ENCODE measurements around the gene EGLN1.
"Not testable (repeated sequence)": the region's sequence is repeated elsewhere in the genome, so short reads cannot be mapped to it uniquely, and the experiment has no call there.

Gene EGLN1

DNA sequence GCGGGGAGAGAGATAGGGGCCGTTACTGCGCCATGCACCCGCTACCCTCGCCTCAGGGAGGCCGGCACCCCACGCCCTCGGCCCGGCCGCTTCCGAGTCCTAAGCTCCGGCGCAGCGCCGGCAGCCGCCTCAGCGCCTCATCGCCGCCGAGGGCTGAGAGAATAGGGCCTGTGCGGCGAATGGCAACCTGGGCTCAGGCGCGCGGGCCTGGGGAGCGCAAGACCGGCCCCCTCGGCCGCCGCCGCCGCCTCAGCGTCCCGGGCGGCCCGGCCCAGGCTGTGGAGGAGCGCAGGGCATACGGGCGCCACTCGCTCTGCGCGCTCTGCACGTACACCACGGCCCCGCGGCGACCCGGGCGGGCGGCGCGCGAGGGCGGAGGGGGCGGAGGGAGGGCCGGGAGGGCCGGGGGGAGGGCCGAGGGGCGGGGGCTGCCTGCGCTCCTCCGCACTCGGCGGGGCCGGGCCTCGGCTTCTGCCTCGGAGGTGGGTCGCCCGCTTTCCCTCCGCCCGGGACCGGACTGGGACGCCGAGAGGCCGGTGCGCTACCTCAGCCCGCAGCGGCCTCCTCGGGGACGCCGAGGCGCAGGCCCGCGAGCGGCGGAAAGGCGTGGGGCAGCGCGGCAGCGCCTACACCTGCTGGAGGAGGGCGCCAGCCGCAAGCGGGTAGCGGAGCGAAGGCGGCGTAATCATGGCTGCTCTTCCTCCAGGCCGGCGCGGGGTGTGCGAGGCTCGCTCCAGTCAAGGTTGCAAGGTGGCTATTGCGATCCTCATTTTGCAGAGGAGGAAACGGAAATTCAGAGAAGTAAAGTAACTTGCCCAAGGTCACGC is at the start of gene EGLN1:
Gene EGLN1, minus strand, starts transcription at position 317 of the 827 bp plus-strand sequence. CDS start 399 bp downstream, outside the sequence.
- H3K4me3 ChIP-seq (ENCODE audit: low read depth, low read length), result peak within 1 kb of the TSS; percentile 72

- H3K4me3 ChIP-seq (ENCODE audit: low read depth, low read length), result not testable (repeated sequence)
These were observed 49.4 kb upstream of the EGLN1 start for GRCh38 chr1:231471500-231471899.

- H3K4me3 ChIP-seq (ENCODE audit: low read depth, low read length), result not testable (repeated sequence)
These were observed 48.9 kb upstream of the EGLN1 start for GRCh38 chr1:231471027-231471426.

DNA sequence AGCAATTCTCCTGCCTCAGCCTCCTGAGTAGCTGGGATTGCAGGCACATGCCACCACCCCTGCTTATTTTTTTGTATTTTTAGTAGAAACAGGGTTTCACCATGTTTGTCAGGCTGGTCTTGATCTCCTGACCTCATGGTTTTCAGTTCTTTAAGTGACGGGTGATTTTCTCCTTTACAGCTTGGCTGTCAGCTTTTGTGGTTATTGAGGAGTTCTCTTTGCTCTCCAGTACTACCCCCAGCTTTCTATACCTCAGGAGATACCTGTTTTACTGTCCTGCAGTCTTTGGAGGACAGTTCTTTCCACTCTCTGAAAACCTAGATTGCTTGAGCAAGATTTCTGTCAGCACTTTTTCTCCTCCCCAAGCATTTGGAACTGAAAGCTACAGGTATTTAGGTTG is 45.9 kb upstream of the EGLN1 start:
- H3K4me3 ChIP-seq (ENCODE audit: low read depth, low read length), result no peak overlapping the region

DNA sequence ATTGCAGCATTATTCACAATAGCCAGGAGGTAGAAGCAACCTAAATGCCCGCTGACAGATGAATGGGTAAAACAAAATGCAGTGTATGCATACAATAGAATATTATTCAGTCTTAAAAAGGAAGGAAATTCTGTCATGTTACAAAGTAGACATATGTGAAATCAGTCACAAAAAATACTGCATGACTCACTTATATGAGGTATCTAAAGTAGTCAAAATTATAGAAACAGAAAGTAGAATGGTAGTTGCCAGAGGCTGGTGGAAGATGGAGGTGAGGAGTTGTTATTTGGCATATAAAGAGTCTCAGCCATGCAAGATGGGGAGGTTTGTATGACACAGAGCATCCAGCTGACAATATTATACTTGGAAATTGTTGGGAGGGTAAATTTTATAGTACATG is 43.0 kb upstream of the EGLN1 start:
- no peak overlapping the region for H3K4me3 ChIP-seq (ENCODE audit: low read depth, low read length)

DNA sequence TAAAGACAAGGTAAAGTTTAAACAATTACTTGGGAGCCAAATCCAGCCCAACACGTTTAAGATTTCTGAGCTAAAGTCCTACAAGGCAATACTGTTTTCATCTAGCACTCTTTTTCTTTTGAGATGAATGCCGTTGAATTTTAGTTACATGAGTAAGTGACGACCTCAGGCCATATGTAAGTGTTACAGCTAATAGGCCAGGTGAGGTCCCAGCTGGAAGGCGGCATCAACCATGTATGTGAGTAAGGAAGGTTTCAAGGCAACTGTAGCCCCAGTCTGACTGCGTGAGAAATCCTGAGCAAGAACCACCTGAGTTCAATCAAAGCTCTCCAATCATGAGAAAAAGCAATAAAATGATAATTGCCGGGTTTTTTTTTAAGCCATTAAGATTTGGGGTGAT is 41.5 kb upstream of the EGLN1 start:
- H3K4me3 ChIP-seq (ENCODE audit: low read depth, low read length), result no peak overlapping the region

GRCh38 chr1:231460614-231461013 is 38.5 kb upstream of the EGLN1 start:
- H3K4me3 ChIP-seq (ENCODE audit: low read depth, low read length), result no peak overlapping the region

- not testable (repeated sequence) for H3K4me3 ChIP-seq (ENCODE audit: low read depth, low read length)
These were observed 37.4 kb upstream of the EGLN1 start for GRCh38 chr1:231459438-231459837.

DNA sequence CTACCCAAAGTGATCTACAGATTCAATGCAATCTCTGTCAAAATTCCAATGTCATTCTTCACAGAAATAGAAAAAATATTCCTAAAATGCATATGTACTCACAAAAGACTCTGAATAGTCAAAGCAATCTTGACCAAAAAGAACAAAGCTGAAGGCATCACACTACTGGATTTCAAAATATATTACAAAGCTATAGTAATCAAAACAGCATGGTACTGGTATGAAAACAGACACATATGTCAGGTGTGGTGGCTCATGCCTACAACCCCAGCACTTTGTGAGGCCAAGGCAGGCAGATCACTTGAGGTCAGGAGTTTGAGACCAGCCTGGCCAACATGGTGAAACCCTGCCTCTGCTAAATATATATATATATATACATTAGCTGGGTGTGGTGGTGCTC is 35.9 kb upstream of the EGLN1 start:
- H3K4me3 ChIP-seq (ENCODE audit: low read depth, low read length), result not testable (repeated sequence)

GRCh38 chr1:231454133-231454532 is 32.0 kb upstream of the EGLN1 start:
- H3K4me3 ChIP-seq (ENCODE audit: low read depth, low read length), result not testable (repeated sequence)

- no peak overlapping the region for H3K4me3 ChIP-seq (ENCODE audit: low read depth, low read length)
These were observed 24.1 kb upstream of the EGLN1 start for GRCh38 chr1:231446138-231446537.

GRCh38 chr1:231444059-231444458 is 22.0 kb upstream of the EGLN1 start:
- H3K4me3 ChIP-seq (ENCODE audit: low read depth, low read length), result no peak overlapping the region

GRCh38 chr1:231443363-231443762 is 21.3 kb upstream of the EGLN1 start:
- H3K4me3 ChIP-seq (ENCODE audit: low read depth, low read length), result no peak overlapping the region

DNA sequence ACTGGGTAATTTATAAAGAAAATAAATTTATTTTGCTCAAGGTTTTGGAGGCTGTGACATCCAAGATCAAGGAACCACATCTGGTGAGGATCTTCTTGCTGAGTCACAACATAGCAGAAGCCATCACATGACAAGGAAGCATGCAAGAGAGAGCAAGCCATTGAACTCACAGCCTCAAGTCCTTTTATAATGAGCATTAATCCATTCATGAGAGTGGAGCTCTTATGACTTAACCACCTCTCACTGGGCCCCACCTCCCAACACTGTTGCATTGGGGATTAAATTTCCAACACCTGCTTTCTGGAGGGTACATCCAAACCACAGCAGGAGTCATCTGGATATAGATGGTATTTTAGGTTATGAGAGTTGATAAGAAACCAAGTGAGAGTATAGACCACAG is 20.6 kb upstream of the EGLN1 start:
- no peak overlapping the region for H3K4me3 ChIP-seq (ENCODE audit: low read depth, low read length)

DNA sequence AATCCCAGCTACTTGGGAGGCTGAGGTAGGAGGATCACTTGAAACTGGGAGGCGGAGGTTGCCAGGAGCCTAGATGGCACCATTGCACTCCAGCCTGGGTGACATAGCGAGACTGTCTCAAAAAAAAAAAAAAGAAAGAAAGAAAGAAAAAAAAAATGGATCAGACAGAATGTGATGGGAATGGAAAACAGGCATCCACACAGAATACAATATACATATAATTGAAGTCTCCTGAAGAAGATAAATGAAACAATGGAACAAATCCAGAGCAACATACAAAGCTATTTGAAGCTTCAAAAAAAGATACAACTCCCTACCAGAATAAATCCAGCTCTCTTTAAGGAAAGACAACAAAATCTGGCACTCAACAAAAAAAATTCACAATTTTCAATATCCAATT is 10.9 kb upstream of the EGLN1 start:
- no peak overlapping the region for H3K4me3 ChIP-seq (ENCODE audit: low read depth, low read length)

DNA sequence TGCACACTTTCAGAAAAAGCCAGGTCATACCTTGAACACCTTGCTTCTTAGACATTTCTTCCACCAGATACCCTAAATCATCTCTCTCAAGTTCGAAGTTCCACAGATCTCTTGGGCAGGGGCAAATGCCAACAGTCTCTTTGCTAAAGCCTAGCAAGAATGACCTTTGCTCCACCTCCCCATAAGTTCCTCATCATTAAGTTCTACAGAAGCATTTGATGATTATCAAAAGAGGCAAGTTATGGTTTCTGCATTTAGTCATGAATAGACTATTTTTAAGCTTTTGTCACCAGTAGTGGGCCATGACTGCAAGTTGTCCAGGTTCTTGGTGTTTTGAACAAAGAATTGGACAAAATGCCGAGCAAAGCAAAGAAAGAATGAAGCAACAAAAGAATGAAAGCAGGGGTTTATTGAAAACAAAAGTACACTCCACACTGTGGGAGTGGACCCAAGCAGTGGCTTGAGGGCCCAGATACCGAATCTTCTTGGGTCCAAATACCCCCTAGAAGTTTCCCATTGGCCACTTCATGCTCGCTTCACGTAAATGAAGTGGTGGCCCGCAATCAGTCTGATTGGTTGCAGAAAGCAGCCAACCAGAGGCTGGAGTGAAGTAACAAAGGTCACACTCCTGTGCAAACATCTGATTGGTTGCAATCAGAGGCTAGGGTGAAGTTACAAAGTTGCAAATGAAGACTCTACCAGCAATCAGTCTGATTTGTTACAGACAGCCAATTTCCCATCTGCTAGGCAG is 9.8 kb upstream of the EGLN1 start:
- no peak overlapping the region for H3K4me3 ChIP-seq (ENCODE audit: low read depth, low read length)

- H3K4me3 ChIP-seq (ENCODE audit: low read depth, low read length), result not testable (repeated sequence)
These were observed 8.7 kb upstream of the EGLN1 start for GRCh38 chr1:231430678-231431352.

- H3K4me3 ChIP-seq (ENCODE audit: low read depth, low read length), result no peak overlapping the region
These were observed 6.3 kb upstream of the EGLN1 start for GRCh38 chr1:231428377-231428776.

GRCh38 chr1:231424950-231425805 is 3.1 kb upstream of the EGLN1 start:
- H3K4me3 ChIP-seq (ENCODE audit: low read depth, low read length), result no peak overlapping the region

- no peak overlapping the region for H3K4me3 ChIP-seq (ENCODE audit: low read depth, low read length)
These were observed 1.6 kb upstream of the EGLN1 start for GRCh38 chr1:231423648-231424047.
